Smooth muscle cell (in vitro differentiated cells): ENCODE measurements around the gene ABLIM2. TPM values are rescaled to one million over a fixed set of nuclear protein-coding genes. Genes with fewer than 3 reads are reported as not detected.

Experiments
- DNase-seq: peaks from one replicate; lab custom pipeline; 2025; ENCODE audit not compliant: unreplicated experiment; lab: John Stamatoyannopoulos, UW
- H2AFZ ChIP-seq: fragments of 200-600 bp; sonication (generic); 2 replicates; pipeline ENCODE4 v1.6.0; 2016; ENCODE audit warnings: antibody characterized with exemption, low read depth, mild to moderate bottlenecking
- H3F3A ChIP-seq: fragments of 200-600 bp; sonication (generic); 2 replicates; pipeline ENCODE4 v1.6.0; 2017; ENCODE audit warnings: antibody characterized with exemption, low read depth
- H3K27ac ChIP-seq: fragments of 200-600 bp; sonication (generic); 2 replicates; pipeline ENCODE4 v1.5.1; 2016; ENCODE audit warnings: low read depth, mild to moderate bottlenecking
- H3K27me3 ChIP-seq: fragments of 200-600 bp; sonication (generic); 2 replicates; pipeline ENCODE4 v1.6.1; 2016; ENCODE audit warnings: low read depth, mild to moderate bottlenecking
- H3K36me3 ChIP-seq: fragments of 200-600 bp; sonication (generic); 2 replicates; pipeline ENCODE4 v1.5.1; 2016; ENCODE audit warnings: low read depth
- H3K4me1 ChIP-seq: fragments of 200-600 bp; sonication (generic); 2 replicates; pipeline ENCODE4 v1.5.1; 2016; ENCODE audit warnings: low read depth
- H3K4me2 ChIP-seq: fragments of 200-600 bp; sonication (generic); 2 replicates; pipeline ENCODE4 v1.6.0; 2016; ENCODE audit warnings: mild to moderate bottlenecking
- H3K4me3 ChIP-seq: fragments of 200-600 bp; sonication (generic); 2 replicates; pipeline ENCODE4 v1.5.1; 2016; ENCODE audit warnings: mild to moderate bottlenecking
- H3K79me2 ChIP-seq: fragments of 200-600 bp; sonication (generic); 2 replicates; pipeline ENCODE4 v1.6.0; 2016; ENCODE audit warnings: low read depth, mild to moderate bottlenecking
- H3K9ac ChIP-seq: fragments of 200-600 bp; sonication (generic); 2 replicates; pipeline ENCODE4 v1.6.0; 2016; ENCODE audit warnings: low read depth
- H3K9me3 ChIP-seq: fragments of 200-600 bp; sonication (generic); replicated peaks from 2 replicates; pipeline ENCODE4 v1.5.1; 2016; ENCODE audit warnings: low read depth
- H4K20me1 ChIP-seq: fragments of 200-600 bp; sonication (generic); 2 replicates; pipeline ENCODE4 v1.6.0; 2016; ENCODE audit warnings: low read depth
- WGBS: methylation state at CpG from one replicate; pipeline ENCODE4 v1.1.7; 2016; ENCODE audit warnings: low lambda C conversion rate; 5-methylcytosine and 5-hydroxymethylcytosine counted together
- polyA plus RNA-seq: library from polyadenylated mRNA; unstranded; fragments of >200 nt; fragmentation: Nextera tagmentation; extraction: Ambion mirVana; gene quantifications from 2 replicates; pipeline ENCODE4 v1.2.1, GENCODE V29; 2016
- total RNA-seq: library from RNA; depleted of rRNA; stranded (reverse); fragments of >200 nt; gene quantifications from 2 replicates; pipeline ENCODE4 v1.2.3, GENCODE V29; 2014
- TF ChIP-seq, protein P1 (sequence below): fragments of 200-600 bp; sonication (generic); IDR thresholded peaks from 2 replicates; pipeline ENCODE4 v1.5.1; 2017; ENCODE audit warnings: borderline replicate concordance, mild to moderate bottlenecking, antibody characterized with exemption; ENCODE audit not compliant: insufficient read depth, poor library complexity, severe bottlenecking

The ABLIM2 gene
- total and polyA plus RNA-seq, 2 experiments from 2014 or later = 0.08 TPM; not detected in 1

DNA sequence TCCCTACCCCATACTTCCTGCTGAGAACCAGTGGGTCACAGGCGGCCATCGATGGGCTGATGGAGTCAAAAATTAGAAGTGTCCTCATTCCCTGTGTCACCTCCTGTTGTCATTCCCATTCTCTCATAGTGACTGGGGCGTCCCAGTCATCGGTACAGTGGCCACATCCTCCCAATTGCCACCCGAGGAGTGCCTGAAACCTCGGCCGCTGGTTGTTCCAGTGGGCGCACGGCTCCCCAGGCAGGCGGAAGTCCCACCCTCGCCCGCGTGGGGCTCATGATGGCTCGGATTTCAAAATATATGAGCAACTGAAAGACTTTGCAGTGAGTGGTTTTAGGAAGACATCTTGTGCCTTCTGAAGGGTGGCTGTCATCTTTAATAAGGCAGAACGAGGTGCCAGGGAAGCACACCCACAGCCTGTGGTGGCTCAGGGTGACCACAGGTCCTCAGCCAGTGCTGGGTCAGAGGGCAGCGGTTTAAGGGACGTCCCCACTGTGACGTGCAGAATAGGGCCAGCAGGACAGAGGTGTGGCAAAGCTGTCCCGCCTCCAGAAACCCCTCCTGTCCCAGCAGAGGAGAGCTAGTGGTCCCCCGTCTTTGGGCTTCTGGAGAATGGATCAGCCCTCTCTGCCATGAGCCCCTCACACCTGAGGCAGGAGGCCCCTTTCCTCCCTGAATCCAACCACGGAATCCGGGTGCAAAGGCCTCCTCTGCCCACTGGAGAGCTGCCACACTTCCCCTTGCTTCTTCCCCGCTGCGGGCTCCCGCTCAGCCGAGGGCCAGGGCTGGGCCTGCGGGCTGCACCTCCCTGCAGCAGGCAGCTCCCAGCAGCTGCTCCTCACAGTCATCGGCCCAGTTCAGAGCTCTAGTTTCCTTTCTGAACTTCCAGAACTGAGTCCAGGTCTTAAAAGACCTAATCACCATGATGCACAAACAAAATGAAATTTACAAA, 90.4 kb downstream of the ABLIM2 start:
- Histone ChIP-seq H3K9ac (no peak overlapping the region), H3K4me2 (no peak overlapping the region), H3K36me3 (no peaks in the 10 kb centered on the region), H3F3A (no peaks in the 10 kb centered on the region), H3K79me2 (no peaks in the 10 kb centered on the region), H3K27ac (no peak overlapping the region), H3K4me1 (peaks cover 8% of the 10 kb centered on the region), H4K20me1 (no peaks in the 10 kb centered on the region), H3K27me3 (no peaks in the 10 kb centered on the region), H3K4me3 (no peak overlapping the region), H2AFZ (no peak overlapping the region), H3K9me3 (no peaks in the 10 kb centered on the region)
- WGBS = 94% methylated on average over 28 of the region's 28 CpGs
- TF ChIP-seq, protein P1, sequence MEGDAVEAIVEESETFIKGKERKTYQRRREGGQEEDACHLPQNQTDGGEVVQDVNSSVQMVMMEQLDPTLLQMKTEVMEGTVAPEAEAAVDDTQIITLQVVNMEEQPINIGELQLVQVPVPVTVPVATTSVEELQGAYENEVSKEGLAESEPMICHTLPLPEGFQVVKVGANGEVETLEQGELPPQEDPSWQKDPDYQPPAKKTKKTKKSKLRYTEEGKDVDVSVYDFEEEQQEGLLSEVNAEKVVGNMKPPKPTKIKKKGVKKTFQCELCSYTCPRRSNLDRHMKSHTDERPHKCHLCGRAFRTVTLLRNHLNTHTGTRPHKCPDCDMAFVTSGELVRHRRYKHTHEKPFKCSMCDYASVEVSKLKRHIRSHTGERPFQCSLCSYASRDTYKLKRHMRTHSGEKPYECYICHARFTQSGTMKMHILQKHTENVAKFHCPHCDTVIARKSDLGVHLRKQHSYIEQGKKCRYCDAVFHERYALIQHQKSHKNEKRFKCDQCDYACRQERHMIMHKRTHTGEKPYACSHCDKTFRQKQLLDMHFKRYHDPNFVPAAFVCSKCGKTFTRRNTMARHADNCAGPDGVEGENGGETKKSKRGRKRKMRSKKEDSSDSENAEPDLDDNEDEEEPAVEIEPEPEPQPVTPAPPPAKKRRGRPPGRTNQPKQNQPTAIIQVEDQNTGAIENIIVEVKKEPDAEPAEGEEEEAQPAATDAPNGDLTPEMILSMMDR = no peak
- DNase-seq = no peak

DNA sequence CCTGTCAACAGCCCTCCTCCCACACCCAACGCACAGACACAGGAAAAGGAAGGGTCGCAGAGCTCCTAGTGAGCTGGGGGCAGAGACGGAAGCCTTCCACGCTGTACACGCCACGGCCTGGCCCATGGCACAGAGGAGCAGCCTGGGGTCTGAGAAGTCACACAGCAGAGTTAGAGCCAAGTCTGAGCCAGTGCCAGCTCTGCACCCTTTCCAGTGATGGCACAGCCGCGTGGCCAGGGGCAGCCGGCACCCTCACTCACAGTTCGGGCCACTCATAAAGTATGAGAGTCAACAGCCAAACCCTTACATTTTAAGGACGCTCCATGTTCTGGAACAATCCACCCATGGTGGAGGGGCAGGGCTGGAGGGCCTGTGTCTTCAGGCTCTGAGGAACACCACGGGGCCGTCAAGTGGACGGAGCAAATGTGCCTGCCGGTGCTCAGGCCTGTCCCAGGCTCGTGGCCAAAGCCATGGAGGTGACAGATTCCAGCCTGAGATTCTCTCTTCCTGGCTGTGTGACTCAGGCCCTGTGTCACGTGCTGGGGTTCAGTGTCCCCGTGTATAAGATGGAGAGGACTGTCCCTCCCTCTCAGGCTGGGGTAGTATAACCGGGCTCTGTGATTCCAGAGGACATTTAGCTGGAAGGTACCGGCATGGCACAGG, 91.2 kb downstream of the ABLIM2 start:
- no peaks in the 10 kb centered on the region for H4K20me1 ChIP-seq
- WGBS = 88% methylated on average over 20 of the region's 20 CpGs
- no peaks in the 10 kb centered on the region for H3K79me2 ChIP-seq
- no peak overlapping the region for H3K4me2 ChIP-seq
- no peaks in the 10 kb centered on the region for H3F3A ChIP-seq
- peaks cover 8% of the 10 kb centered on the region for H3K4me1 ChIP-seq
- H3K27ac ChIP-seq = no peak overlapping the region
- no peaks in the 10 kb centered on the region for H3K27me3 ChIP-seq
- no peak for DNase-seq
- no peaks in the 10 kb centered on the region for H3K36me3 ChIP-seq
- H3K9me3 ChIP-seq = no peaks in the 10 kb centered on the region
- no peak overlapping the region for H3K9ac ChIP-seq
- TF ChIP-seq, protein P1 = no peak
- no peak overlapping the region for H3K4me3 ChIP-seq
- no peak overlapping the region for H2AFZ ChIP-seq

- no peak overlapping the region for H3K9ac ChIP-seq
- H3K4me1 ChIP-seq = peaks cover 5% of the 10 kb centered on the region
- no peak overlapping the region for H3K4me3 ChIP-seq
- H3K79me2 ChIP-seq = no peaks in the 10 kb centered on the region
- H2AFZ ChIP-seq = no peak overlapping the region
- WGBS = 86% methylated on average over 13 of the region's 13 CpGs
- DNase-seq = no peak
- H3K9me3 ChIP-seq = no peaks in the 10 kb centered on the region
- no peaks in the 10 kb centered on the region for H3F3A ChIP-seq
- H3K27ac ChIP-seq = no peak overlapping the region
- TF ChIP-seq, protein P1 = no peak
- H3K36me3 ChIP-seq = no peaks in the 10 kb centered on the region
- H3K27me3 ChIP-seq = no peaks in the 10 kb centered on the region
- H4K20me1 ChIP-seq = no peaks in the 10 kb centered on the region
- no peak overlapping the region for H3K4me2 ChIP-seq
These were observed 92.2 kb downstream of the ABLIM2 start for GRCh38 chr4:8066336-8066931.
